ENCODE data around the gene CCDC184. TPM values are rescaled to one million over a fixed set of nuclear protein-coding genes. Genes with fewer than 3 reads are reported as not detected.

The CCDC184 gene
- total RNA-seq, 1 donor from 2014 or later, result 36.2 TPM

Other genes with a start within 250 kb of the CCDC184 start
- 24.0 TPM for gene TMEM106C, start 220.0 kb upstream of the CCDC184 start, total RNA-seq (ENCODE audit: unreplicated experiment)
- gene COL2A1, start 179.2 kb upstream of the CCDC184 start, total RNA-seq (ENCODE audit: unreplicated experiment), result 0.34 TPM
- 24.2 TPM for gene SENP1, start 77.6 kb upstream of the CCDC184 start, total RNA-seq (ENCODE audit: unreplicated experiment)
- gene PFKM, start 64.3 kb upstream of the CCDC184 start, total RNA-seq (ENCODE audit: unreplicated experiment), result 169 TPM
- gene ASB8, start 26.1 kb upstream of the CCDC184 start, total RNA-seq (ENCODE audit: unreplicated experiment), result 43.5 TPM
- not detected for gene OR10AD1, start 19.6 kb downstream of the CCDC184 start, total RNA-seq (ENCODE audit: unreplicated experiment)
- 21.7 TPM for gene ZNF641, start 167.3 kb downstream of the CCDC184 start, total RNA-seq (ENCODE audit: unreplicated experiment)